HepG2 (cell line): ENCODE measurements around the gene EPM2AIP1. TPM values are rescaled to one million over a fixed set of nuclear protein-coding genes. Genes with fewer than 3 reads are reported as not detected.

Experiments
- ATAC-seq: fragments of 200-7000 bp; cut with Tn5 transposase; 3 replicates; pipeline ENCODE4 v1.9.1; 2020; ENCODE audit warnings: mild to moderate bottlenecking, moderate library complexity
- BruUV-seq: library from RNA; stranded (reverse); fragments of 400-500 nt; replicated peaks from 2 replicates; lab custom pipeline; 2021; lab: Mats Ljungman, UMichigan
- CTCF ChIA-PET: fragments of 300-600 bp; formaldehyde crosslinking; extraction: SDS; loops from one replicate; lab custom pipeline; 2021; ENCODE audit warnings: low total read pairs, inconsistent platforms, low intra/inter-chr PET ratio; lab: Yijun Ruan, JAX
- POLR2A ChIA-PET: fragments of 350-600 bp; sonication (Branson Sonifier 250); formaldehyde crosslinking; loops from one replicate; lab custom pipeline; 2020; ENCODE audit warnings: antibody characterized with exemption, inconsistent platforms; lab: Yijun Ruan, JAX
- DNase-seq: peaks from one replicate; pipeline ENCODE4 v3.0.0-alpha.2; 2015; ENCODE audit warnings: low spot score
- FAIRE-seq: peaks from 3 replicates; lab custom pipeline; 2011; peaks lifted over from hg19 to GRCh38; lab: Jason Lieb, UNC
- H2AFZ ChIP-seq: one replicate; pipeline ENCODE4 v1.6.1; 2011; ENCODE audit warnings: low read length, inconsistent platforms
- H3K27ac ChIP-seq: fragments of 300-600 bp; 3 replicates; pipeline ENCODE4 v1.8.0; 2011; ENCODE audit warnings: mixed run types, mild to moderate bottlenecking, mixed read lengths, low read length, inconsistent platforms; ENCODE audit not compliant: insufficient read depth; ENCODE audit errors: extremely low read length
- H3K27me3 ChIP-seq, 2 experiments: fragments of 200-600 bp in 1 of 2; 2 replicates in 1 of 2; 3 replicates in 1 of 2; pipeline versions ENCODE4 v1.6.0 to v1.8.0; 2011; ENCODE audit warnings: low read length in 2 of 2, mild to moderate bottlenecking in 2 of 2, moderate library complexity in 2 of 2, inconsistent platforms in 1 of 2; ENCODE audit not compliant: insufficient read depth in 2 of 2, control insufficient read depth in 1 of 2
- H3K36me3 ChIP-seq, 2 experiments: fragments of 200-600 bp in 1 of 2; replicated peaks in 1 of 2; 2 replicates in 1 of 2; 3 replicates in 1 of 2; pipeline versions ENCODE4 v1.5.1 to v1.8.0; 2011; ENCODE audit warnings: low read length in 2 of 2, inconsistent platforms in 1 of 2; ENCODE audit not compliant: insufficient read depth in 2 of 2, control insufficient read depth in 1 of 2
- H3K4me1 ChIP-seq: 2 replicates; pipeline ENCODE4 v1.5.1; 2012; ENCODE audit warnings: low read length, inconsistent platforms; ENCODE audit not compliant: insufficient read depth
- H3K4me2 ChIP-seq: 2 replicates; pipeline ENCODE4 v1.6.0; 2011; ENCODE audit warnings: low read depth, low read length, inconsistent platforms
- H3K4me3 ChIP-seq, 3 experiments: fragments of 200-600 bp in 1 of 3; sonication (generic), shearing (Covaris generic) in 1 of 3; replicated peaks in 1 of 3; 2 replicates each; pipeline ENCODE4 v1.5.1; 2011 to 2016; ENCODE audit warnings: low read length in 3 of 3, inconsistent platforms in 2 of 3, low read depth in 2 of 3, mild to moderate bottlenecking in 2 of 3, control low read depth in 1 of 3, mixed read lengths in 1 of 3; ENCODE audit not compliant: insufficient read depth in 1 of 3
- H3K79me2 ChIP-seq: one replicate; pipeline ENCODE4 v1.6.1; 2011; ENCODE audit warnings: low read length, inconsistent platforms; ENCODE audit not compliant: insufficient read depth
- H3K9ac ChIP-seq: 2 replicates; pipeline ENCODE4 v1.6.0; 2011; ENCODE audit warnings: mild to moderate bottlenecking, low read depth, low read length, inconsistent platforms; ENCODE audit not compliant: insufficient read depth
- H3K9me3 ChIP-seq: 2 replicates; pipeline ENCODE4 v1.5.1; 2012; ENCODE audit warnings: mild to moderate bottlenecking, low read length
- H4K20me1 ChIP-seq: 2 replicates; pipeline ENCODE4 v1.6.0; 2011; ENCODE audit warnings: inconsistent platforms, mild to moderate bottlenecking, low read length, moderate library complexity; ENCODE audit not compliant: insufficient read depth
- PLRG1 ChIP-seq: fragments of 450-650 bp; conservative IDR thresholded peaks from 2 replicates; pipeline ENCODE4 v1.6.1; 2016
- THAP7 ChIP-seq: sonication (generic); formaldehyde crosslinking; IDR thresholded peaks from 2 replicates; pipeline ENCODE4 v1.8.1; 2023; ENCODE audit warnings: mild to moderate bottlenecking, missing genetic modification reagents
- ZNF512 ChIP-seq: sonication (generic); formaldehyde crosslinking; IDR thresholded peaks from 2 replicates; pipeline ENCODE4 v1.4.0; 2020; ENCODE audit warnings: mild to moderate bottlenecking, missing genetic modification reagents
- ZNF616 ChIP-seq: sonication (generic); formaldehyde crosslinking; IDR thresholded peaks from 2 replicates; pipeline ENCODE4 v1.5.0; 2020; ENCODE audit warnings: low read depth, mild to moderate bottlenecking, missing genetic modification reagents
- WGBS: methylation state at CpG from one replicate; pipeline ENCODE4 v1.1.6; 2017; ENCODE audit warnings: low lambda C conversion rate; 5-methylcytosine and 5-hydroxymethylcytosine counted together
- in situ Hi-C: cut with HindIII; loops from 2 replicates; pipeline ENCODE4 v1.10.0; 2017; ENCODE audit warnings: low pct_unique_long_range_greater_than_20kb; ENCODE audit not compliant: extremely low pct_ligation_motif_present
- intact Hi-C: fragments of 100-400 bp; cut with micrococcal nuclease; formaldehyde crosslinking; loops from one replicate; pipeline ENCODE4 v1.10.0; 2022; ENCODE audit not compliant: unreplicated experiment
- polyA plus RNA-seq, 8 experiments: library from polyadenylated mRNA; depleted of rRNA in 3 of 8; stranded (reverse) in 7 of 8; unstranded in 1 of 8; fragments of >200 nt; fragmentation: Illumina TruSeq in 4 of 8; extraction: Trizol in 4 of 8; gene quantifications; 2 replicates each; pipeline versions ENCODE4 v1.2.1 to v1.2.3, GENCODE V29; 2011 to 2016; ENCODE audit warnings: low read depth in 4 of 8, missing spikeins in 1 of 8, mixed read lengths in 1 of 8; ENCODE audit not compliant: insufficient read depth in 1 of 8
- total RNA-seq, 5 experiments: library from RNA; depleted of rRNA; stranded (reverse); fragments of >200 nt; fragmentation: Illumina TruSeq; extraction: Trizol; gene quantifications; 2 replicates each; pipeline ENCODE4 v1.2.3, GENCODE V29; 2016; ENCODE audit warnings: low read depth in 1 of 5

Gene EPM2AIP1
- total and polyA plus RNA-seq, 2 of the 13 experiments (the other 11 are each of a cell fraction or from before 2014, with no cell fraction given), result 10.7 to 23.0 TPM

- TF ChIP-seq PLRG1 (no peak), ZNF512 (CRISPR knock-in tag) (no peak), THAP7 (CRISPR knock-in tag) (no peak), ZNF616 (CRISPR knock-in tag) (no peak)
- Histone ChIP-seq H3K79me2 (no peaks in the 10 kb centered on the region), H2AFZ (no peak overlapping the region), H3K4me1 (no peaks in the 10 kb centered on the region), H4K20me1 (no peaks in the 10 kb centered on the region), H3K27ac (no peak overlapping the region), H3K27me3 (no peaks in the 10 kb centered on the region), H3K4me2 (no peak overlapping the region), H3K9me3 (0 out of 2 replicates have a peak, but pooled peaks cover 4% of the 10 kb centered on the region), H3K36me3 (peaks cover 24 to 74% of the 10 kb centered on the region in 2 experiments), H3K9ac (no peak overlapping the region), H3K4me3 (no peak overlapping the region)
- WGBS, result 97% methylated on average over 4 of the region's 5 CpGs
- DNase-seq (no peak), ATAC-seq (no peak), FAIRE-seq (no peak)
- intact Hi-C loops (loop anchor here (5.0 kb wide), 1 partner anchor 235 kb away; no protein-coding TSS in a partner anchor), in situ Hi-C loops (loop anchor here (10.0 kb wide), 1 partner anchor 188 kb away; no protein-coding TSS in a partner anchor)
- ChIA-PET CTCF (no interaction called here), POLR2A (no interaction called here)
- no TSS peak for BruUV-seq
These were observed 33.9 kb upstream of the EPM2AIP1 start for GRCh38 chr3:37026851-37027250.
